ENCODE measurements around the gene ZNF146.
"Not testable (repeated sequence)": the region's sequence is repeated elsewhere in the genome, so short reads cannot be mapped to it uniquely, and the experiment has no call there.

Gene ZNF146

DNA sequence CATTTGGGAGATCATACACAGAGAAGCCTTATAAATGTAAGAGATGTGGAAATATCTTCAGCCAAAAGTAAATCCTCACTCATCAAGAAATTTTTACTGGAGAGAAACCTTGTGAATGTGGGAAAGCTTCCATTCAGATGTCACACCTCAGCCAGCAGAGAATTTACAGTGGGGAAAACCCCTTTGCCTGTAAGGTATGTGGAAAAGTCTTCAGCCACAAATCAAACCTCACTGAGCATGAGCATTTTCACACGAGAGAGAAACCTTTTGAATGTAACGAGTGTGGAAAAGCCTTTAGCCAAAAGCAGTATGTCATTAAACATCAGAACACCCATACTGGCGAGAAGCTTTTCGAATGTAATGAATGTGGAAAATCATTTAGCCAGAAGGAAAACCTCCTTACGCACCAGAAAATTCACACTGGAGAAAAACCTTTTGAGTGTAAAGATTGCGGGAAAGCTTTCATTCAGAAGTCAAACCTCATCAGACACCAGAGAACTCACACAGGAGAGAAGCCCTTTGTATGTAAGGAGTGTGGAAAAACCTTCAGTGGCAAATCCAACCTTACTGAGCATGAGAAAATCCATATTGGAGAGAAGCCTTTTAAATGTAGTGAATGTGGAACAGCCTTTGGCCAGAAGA is 21.5 kb downstream of the ZNF146 start:
- no peak for DNase-seq

DNA sequence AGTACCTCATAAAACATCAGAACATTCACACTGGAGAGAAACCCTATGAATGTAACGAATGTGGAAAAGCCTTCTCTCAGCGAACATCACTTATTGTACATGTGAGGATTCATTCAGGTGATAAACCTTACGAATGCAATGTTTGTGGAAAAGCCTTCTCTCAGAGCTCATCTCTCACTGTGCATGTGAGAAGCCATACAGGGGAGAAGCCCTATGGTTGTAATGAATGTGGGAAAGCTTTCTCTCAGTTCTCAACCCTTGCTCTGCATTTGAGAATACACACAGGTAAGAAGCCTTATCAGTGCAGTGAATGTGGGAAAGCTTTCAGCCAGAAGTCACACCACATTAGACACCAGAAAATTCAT is 22.0 kb downstream of the ZNF146 start:
- no peak for DNase-seq

DNA sequence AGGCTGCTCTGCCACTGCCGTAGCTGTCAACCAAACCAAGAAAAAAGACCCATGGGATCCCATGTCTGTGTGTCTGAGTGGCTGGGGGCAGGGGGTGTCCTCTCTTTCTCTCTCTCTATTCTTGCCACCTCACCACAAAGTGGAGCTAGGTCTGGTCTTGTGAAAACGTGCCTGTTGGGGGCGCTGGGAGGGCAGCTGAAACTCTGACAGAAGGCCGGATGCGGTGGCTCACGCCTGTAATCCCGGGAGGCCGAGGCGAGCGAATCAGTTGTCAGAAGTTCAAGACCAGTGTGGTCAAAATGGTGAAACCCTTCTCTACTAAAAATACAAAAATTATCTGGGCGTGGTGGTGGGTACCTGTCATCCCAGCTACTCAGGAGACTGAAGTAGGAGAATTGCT is 29.2 kb downstream of the ZNF146 start:
- DNase-seq, result no peak

DNA sequence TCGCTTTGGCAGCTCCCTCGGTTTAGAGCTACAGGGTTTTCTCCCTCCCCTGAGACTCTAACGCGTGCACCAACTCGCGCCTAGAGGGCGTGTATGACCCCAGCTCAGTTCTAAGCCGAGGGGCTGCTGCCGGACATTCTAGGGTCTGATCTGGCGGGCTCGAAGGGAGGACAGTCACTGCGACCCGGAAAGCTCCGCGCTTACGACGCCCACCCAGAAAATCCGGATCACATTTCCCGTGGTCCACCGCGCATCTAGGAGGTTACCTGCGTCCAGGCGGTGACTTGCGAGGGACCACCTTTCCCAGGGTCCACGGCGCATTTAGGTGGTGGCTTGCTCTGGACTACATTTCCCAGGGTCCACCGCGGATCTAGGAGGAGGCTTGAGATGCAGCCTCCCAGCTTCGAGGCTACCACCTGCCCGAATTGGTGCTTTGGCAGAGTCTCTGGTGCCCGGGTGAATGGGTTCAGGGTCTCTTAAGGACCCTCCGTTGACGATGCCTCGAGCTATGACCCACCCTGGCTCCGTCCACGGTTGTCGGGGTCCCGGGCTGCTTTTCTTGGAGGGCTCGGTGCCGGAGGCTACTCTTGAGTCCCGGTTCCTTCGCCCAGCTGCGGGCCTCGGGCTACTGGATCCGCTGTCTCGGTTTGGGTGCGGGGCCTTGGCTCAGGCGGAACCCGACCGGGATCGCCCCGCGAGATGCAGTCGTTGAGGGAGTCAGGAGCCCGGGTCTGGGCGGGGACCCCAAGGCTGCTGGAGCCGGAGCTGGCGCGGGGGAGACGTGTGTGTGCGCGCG is 30.5 kb downstream of the ZNF146 start:
- no peak for DNase-seq

DNA sequence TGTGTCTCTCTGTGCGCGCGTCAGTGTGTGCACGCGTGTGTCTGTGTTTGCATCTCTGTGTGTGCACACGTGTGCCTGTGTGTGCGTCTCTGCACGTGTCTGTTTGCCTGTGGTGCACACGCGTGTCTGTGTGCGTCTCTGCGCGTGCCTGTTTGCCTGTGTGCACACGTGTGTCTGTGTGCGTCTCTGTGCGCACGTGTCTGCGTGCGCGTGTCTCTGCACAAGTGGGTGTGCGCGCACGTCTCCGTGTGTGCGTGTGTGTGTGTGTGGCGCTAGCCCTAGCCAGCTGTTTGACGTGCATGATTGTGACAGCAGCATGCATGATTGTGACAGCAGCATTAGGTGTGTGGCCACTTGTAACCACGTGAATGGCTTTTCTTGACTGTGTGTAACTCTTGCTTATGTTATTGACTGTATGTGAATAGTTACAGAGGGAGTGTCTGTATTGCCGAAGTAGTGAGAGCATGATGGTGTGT is 31.1 kb downstream of the ZNF146 start:
- no peak for DNase-seq

DNA sequence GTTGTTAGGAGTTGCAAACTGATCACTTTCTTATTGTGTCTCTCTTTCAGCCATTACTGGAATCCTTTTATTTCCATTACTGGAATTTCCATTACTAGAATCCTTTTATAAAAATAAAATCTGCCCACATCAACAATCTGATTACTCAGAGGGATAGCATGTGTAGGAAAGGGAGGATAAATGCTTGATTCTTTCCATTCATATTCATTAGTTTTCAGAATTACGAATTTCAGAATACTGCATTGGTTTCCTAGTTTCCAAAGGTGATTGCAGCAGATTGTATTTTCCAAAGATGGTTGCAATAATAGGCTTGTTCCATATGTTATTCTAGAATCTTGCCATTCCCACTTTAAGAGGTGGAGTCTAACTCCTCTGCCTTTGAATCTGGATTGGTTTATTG is 37.1 kb downstream of the ZNF146 start:
- no peak for DNase-seq

DNA sequence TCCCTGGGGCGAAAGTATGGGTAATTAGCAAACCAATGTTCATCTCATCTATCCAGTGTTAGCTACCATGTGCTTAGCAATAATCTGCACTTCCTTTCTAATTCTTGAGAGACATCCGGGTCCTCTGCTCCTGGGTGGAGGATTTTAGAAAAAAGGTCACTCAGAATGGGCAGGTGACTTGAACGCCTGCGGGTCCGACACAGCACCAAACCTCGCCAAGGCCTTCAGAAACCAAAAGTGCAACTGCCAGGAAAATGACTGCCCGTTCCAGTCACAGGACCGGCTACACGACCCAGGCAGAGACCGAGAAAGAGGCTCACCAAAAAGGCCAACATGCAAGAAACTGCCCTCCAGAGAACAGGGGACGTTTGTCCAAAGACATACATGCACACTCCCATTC is 39.9 kb downstream of the ZNF146 start:
- no peak for DNase-seq

DNA sequence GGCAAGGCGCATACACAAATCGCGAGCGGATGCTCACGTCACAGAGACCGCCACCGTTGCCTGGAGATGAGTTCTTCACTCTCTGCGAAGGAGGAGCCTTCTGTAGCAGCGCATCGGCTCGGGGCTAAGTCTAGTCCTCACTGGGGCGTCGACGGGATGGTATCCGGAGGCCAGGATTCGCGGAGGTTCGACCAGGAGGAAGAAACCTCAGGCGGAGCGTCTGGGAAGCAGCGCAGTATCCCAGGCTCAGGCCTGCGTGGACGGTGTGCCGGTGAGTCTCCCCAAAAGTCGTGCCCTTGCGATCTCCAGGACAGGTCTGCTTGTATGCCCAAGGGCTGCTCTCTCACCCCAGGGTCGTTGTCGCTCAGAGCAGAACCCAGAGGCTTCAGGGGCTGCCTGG is 40.4 kb downstream of the ZNF146 start:
- no peak for DNase-seq

DNA sequence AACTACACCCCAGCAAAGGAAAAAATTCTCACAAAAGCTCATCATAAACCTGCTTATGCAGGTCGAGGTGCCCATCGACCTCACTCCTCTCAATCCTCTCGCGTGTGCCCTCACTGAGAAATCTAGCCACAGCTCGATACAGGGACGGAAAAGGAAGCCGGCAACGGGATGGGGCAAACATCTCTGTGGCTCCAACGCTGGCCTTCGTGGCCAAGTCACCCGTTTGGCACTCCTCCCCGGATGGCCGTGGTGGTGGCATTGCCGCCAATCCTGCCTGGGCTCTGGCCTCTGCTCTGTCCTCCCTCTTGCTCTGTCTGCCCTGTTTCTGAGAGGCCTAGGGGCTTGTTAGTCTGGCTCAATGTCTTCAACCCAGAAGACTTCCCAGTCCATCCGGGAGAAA is 41.2 kb downstream of the ZNF146 start:
- DNase-seq, result no peak

DNA sequence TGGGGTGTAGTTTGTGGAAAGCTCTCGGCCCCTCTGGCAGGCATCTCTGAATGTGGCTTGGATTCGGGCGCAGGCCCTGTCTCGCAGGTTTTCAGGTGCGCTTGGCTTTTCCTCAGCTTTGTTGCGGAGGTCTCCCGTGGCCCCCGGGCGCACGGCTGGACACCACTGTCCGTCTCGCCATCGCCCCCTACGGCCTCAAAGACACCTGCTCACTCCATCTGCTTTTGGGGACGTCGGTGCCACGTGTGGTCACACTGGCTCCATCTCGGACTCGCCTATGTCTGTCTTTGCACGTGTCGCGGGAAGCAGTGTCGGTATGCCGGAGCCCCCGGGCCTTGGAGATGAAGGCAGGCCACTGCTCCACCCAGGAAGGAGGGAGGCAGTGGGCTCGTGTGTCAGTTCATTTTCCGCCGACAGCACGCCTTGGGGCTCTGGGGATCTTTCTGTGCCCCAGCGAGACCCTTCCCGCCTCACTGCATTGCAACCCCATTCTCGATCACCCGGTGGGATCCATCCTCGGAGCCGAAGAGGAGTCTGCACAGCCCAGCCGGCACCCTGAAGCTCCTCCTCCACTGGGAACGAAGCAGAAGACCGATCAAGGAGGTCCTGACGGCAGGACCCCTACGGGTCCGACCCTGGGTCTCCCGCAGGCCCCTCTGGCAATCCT is 42.1 kb downstream of the ZNF146 start:
- DNase-seq, result no peak

DNA sequence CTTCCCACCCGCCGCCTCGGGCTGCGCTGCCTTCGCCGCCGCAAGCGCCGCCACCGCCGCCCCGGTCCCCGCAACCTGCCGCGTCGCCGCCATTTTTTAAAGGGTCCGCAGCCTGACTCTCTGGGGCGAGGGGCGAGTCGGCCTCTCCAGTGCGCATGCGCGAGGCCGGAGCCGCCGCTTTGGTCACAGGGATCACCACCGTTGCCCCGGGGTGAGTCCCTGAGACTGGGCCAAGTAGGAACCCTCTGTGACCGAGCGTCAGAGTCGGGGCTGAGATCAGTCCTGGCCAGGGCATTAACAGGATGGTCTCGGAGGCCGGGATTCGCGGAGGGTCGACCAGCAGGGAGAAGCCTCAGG is 42.6 kb downstream of the ZNF146 start:
- no peak for DNase-seq

DNA sequence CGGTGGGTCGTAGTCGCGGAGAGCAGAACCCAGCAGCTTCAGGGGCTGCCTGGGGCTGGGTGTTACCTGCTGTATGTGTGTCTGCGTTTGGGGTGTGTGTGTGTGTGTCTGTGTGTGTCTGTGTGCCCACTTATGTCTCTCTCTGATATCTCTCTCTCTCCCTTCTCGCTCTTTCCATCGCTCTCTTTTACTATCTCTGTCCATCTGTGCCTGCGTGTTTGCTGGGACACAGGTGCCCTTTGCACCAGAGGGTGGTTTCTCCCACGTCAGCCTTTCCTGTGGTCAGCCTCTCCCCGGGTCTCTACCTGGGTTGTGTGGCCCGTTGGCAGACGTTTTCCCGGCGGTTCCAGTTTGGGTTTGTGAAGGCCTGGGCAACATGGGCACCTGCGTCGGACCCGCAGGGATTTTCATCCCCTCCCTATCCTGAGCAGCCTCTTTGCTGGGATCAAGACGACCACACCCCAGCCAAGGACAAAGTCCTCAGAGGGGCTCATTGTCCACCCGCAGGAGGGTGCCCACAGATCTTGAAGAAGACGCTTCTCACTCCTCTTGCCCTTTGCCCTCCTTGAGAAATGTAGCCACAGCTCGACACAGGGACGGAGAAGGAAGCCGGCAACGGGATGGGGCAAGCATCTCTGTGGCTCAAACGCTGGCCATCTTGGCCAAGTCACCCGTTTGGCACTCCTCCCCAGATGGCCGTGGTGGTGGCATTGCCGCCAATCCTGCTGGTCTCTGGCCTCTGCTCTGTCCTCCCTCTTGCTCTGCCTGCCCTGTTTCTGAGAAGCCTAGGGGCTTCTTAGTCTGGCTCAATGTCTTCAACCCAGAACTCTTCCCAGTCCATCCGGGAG is 43.3 kb downstream of the ZNF146 start:
- DNase-seq, result no peak

DNA sequence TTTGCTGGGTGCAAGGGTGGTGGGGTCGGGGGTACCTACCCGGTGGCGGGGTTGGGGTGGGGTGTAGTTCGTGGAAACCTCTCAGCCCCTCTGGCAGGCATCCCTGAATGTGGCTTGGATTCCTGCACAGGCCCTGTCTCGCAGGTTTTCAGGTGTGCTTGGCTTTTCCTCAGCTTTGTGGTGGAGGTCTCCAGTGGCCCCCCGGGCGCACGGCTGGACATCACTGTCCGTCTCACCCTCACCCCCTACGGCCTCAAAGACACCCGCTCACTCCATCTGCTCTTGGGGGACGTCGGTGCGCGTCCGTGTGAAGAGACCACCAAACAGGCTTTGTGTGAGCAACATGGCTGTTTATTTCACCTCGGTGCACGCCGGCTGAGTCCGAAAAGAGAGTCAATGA is 44.3 kb downstream of the ZNF146 start:
- no peak for DNase-seq

DNA sequence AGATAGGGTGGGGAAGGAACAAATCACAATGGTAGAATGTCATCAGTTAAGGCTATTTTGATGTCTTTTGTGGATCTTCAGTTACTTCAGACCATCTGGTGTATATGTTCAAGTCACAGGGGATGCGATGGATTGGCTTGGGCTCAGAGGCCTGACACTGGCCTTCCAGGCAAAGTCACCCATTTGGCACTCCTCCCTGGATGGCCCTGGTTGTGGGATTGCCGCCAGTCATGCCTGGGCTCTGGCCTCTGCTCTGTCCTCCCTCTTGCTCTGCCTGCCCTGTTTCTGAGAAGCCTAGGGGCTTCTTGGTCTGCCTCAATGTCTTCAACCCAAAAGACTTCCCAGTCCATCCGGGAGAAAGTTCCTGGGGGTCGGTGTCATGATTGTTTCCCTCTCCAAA is 50.2 kb downstream of the ZNF146 start:
- DNase-seq, result no peak

DNA sequence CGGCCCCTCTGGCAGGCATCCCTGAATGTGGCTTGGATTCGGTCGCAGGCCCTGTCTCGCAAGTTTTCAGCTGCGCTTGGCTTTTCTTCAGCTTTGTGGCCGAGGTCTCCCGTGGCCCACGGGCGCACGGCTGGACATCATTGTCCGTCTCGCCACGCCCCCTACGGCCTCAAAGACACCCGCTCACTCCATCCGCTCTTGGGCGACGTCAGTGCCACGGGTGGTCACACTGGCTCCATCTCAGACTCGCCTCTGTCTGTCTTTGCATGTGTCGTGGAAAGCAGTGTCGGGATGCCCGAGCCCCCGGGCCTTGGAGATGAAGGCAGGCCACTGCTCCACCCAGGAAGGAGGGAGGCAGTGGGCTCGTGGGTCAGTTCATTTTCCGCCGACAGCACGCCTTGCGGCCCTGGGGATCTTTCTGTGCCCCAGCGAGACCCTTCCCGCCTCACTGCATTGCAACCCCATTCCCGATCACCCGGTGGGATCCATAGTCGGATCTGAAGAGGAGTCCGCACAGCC is 51.0 kb downstream of the ZNF146 start:
- DNase-seq, result no peak

DNA sequence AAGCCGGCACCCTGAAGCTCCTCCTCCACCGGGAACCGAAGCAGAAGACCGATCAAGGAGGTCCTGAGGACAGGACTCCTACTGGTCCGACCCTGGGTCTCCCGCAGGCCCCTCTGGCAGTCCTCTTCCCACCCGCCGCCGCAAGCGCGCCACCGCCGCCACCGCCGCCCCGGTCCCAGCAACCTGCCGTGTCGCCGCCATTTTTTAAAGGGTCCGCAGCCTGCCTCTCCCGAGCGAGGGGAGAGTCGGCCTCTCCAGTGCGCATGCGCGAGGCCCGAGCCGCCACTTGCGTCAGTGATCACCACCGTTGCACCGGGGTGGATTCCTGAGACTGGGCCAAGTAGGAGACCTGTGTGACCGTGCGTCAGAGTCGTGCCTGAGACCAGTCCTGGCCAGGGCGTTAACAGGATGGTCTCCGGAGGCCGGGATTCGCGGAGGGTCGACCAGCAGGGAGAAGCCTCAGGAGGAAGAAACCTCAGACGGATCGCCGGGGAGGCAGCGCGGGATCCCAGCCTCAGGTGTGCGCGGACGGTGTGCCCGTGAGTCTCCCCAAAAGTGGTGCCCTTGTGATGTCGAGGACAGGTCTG is 51.6 kb downstream of the ZNF146 start:
- DNase-seq, result no peak

DNA sequence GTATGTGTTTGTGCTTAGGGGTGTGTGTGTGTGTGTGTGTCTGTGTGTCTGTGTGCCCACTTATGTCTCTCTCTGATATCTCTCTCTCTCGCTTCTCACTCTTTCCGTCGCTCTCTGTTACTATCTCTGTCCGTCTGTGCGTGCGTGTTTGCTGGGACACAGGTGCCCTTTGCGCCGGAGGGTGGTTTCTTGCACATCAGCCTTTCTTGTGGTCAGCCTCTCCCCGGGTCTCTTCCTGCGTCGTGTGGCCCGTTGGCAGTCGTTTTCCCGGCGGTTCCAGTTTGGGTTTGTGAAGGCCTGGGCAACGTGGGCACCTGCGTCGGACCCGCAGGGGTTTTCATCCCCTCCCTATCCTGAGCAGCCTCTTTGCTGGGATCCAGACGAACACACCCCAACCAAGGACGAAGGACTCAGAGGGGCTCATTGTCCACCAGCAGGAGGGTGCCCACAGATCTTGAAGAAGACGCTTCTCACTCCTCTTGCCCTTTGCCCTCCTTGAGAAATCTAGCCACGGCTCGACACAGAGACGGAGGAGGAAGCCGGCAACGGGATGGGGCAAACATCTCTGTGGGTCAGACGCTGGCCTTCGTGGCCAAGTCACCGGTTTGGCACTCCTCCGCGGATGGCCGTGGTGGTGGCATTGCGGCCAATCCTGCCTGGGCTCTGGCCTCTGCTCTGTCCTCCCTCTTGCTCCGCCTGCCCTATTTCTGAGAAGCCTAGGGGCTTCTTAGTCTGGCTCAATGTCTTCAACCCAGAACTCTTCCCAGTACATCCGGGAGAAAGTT is 52.3 kb downstream of the ZNF146 start:
- DNase-seq, result no peak

DNA sequence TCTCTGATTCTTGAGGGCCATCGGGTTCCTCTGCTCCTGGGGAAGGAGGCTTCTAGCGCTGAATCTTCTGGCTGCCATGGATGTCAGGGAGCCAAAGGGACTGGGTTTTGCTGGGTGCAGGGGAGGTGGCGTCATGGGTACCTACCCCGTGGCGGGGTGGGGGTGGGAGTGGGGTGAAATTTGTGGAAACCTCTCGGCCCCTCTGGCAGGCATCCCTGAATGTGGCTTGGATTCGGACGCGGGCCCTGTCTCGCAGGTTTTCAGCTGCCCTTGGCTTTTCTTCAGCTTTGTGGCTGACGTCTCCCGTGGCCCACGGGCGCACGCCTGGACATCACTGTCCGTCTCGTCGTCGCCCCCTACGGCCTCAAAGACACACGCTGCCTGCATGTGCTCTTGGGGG is 53.2 kb downstream of the ZNF146 start:
- not testable (repeated sequence) for DNase-seq

DNA sequence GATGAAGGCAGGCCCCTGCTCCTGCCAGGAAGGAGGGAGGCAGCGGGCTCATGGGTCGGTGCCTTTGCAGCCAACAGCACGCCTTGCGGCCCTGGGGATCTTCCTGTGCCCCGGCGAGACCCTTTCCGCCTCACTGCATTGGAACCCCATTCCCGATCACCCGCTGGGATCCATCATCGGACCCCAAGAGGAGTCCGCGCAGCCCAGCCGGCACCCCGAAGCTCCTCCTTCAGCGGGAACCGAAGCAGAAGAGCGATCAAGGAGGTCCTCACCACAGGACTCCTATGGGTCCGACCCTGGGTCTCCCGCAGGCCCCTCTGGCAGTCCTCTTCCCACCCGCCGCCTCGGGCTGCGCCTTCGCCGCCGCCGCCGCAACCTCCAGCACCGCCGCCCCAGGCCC is 53.7 kb downstream of the ZNF146 start:
- not testable (repeated sequence) for DNase-seq

DNA sequence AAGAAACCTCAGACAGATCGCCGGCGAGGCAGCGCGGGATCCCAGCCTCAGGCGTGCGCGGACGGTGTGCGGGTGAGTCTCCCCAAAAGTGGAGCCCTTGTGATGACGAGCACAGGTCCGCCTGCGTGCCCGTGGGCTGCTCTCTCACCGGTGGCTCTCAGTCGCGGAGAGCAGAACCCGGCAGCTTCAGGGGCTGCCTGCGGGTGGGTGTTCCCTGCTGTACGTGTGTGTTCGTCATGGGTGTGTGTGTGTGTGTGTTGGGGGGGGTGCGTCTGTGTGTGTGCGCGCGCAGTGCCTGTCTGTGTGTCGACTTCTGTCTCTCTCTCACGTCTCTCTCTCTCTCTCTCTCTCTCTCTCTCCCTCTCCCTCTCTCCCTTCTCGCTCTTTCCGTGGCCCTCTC is 54.4 kb downstream of the ZNF146 start:
- not testable (repeated sequence) for DNase-seq
